Fibroblast of gingiva (primary cell): Measurements from ENCODE around the gene LPP.
A peak's percentile ranks its signal among the peaks of the same experiment; 100 is the strongest.

Experiments
- DNase-seq: peaks from one replicate; pipeline ENCODE4 v3.0.0-alpha.2; 2011; ENCODE audit warnings: low read depth

LPP gene

DNA sequence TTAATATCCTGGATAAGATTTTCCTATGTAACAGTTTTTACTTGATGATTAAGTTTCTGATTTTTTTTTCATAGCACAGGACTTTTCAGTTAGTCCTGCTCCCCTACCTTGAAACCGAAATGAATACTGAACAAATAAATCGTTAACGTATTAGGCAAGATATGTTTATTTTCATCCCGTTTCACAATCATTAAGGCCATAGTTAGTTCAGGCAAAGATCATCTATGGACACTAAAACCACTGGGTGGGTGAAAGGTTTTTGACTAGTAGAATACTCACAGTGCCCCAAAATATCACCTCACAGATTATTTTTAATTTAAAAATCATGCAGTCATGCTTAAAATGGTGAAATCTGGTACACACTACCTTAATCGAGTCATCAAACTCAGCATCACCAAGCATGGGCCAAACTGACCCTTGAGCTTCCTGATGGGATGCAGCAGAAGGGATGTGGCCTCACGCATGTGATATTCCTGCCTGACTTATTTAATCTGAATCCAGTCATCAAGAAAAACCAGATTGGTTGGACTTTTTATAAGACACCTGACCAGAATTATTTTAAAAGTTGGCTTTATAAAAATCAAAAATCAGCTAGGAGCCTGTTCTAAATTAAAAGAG lies 365.0 kb downstream of the LPP start:
- peak; percentile 54 for DNase-seq

DNA sequence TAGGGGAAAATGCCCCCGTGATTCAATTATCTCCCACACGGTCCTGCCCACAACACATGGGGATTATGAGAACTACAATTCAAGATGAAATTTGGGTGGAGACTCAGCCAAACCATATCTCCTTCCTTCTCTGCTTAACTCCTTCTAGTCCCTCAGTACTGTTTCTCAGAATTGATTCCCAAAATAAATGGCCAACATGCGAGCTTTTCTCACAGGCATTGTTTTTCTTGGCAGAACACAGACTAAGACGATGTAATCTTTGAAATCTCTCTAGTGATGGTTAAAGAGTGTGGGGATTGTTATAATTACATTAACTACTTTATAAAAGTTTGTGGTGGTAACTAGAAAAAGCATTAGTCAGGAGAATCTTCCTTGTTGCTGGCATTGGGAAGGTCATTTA lies 366.5 kb downstream of the LPP start:
- DNase-seq = no peak

DNA sequence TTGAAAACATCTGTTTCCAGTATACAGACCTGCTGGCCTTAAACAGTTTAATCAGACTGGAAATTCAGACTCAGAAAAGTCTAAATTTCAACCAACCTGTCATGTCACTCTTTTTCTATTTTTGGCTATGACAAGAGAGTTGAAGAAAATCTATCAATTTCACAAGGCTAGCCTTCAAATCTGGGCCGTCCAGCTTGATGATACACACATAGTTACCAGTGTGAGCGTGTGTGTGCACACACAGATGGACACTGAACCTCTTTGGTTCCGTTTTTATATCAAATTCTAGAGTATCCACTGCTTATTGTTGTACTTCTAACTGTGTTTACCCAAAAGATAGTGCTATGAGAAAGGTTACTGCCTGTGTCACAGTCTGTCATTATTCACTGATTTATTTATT lies 368.2 kb downstream of the LPP start:
- DNase-seq = no peak

DNA sequence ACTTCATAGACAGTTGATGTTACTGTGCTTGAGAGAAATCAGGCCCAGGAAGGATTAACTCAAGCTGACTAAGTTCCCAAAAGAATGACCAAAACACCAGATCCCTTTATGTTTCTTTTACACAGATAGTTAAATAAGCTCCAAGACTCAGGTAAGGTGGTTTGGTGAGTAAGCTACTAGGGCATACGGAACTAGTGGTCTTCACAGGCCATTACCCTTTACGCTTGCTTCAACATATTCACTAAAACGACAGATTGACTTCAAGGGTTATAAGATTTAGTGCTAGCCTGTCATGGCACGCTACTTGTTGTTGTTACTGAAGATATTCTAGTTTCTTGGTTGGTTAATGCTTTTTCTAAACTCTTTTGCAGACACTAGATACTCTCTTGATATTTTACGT lies 369.3 kb downstream of the LPP start:
- no peak for DNase-seq

DNA sequence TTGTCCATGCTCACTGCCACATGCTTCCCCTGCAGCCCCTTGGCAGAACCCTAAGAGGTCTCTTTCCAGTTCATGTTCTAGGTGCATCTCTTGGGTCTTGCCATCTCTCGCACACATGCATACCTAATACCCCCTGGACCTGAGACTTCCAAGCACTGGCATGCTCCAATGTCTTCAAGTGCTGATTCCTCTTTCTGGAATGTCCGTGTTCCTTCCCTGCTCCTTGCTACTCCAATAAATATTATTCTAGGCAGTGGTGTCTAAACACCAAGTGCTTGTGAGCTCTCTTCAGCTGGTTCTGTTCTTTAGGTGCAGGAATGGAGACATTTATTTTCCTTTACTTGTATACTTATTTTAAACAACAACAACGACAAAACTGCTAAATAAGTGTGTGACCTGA lies 370.1 kb downstream of the LPP start:
- DNase-seq = no peak

DNA sequence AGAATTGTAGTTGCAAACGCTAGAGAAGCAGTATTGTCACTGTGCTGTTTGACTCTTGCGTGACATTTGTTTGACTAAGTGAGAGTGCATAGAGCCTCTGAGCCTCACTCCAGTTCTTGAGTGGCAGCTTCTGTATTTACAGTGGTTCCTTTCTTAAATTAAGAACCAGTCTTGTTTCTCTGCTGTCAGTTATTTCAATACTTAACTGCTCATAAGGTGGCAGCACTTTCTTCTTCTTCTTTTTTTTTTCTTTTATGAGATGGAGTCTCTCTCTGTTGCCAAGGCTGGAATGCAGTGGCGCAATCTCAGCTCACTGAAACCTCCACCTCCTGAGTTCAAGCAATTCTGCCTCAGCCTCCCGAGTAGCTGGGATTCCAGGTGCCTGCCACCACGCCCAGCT lies 372.1 kb downstream of the LPP start:
- DNase-seq = peak; percentile 47

DNA sequence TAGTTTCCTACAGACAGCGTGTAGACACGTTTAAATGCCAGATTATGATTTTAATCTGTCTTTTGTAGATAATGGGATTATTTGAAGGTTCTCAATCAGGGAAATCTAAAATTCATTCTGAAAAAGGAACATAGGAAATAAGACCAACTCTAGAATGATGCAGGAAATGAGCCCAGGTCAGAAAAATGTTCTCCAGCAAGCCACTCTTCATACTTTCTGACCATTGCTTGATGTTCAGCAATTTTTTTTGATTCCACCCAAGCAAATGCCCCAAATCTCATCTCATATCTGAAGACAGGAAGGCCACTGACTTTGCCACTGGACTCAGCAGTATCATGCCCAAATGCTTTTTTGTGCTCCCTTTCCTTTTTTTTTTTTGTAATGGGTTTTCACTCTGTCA lies 373.4 kb downstream of the LPP start:
- no peak for DNase-seq

DNA sequence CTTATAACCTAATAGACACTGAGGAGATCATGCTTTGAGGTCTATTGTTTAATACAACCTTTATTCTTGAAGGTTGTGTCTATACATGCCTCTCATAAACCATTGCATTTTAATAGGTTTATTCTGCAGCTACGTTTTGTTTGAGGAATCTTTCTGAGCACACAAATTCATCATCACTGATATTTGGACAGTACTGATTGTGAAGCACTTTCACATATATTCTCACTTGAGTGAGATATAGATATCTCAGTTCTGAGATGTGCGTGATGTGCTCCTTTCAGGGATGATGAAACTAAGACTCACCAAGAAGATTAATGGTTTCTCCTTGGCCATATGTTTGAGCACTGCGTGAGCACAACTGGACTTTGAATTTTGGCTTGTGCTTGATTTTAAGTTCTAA lies 374.4 kb downstream of the LPP start:
- DNase-seq = no peak

DNA sequence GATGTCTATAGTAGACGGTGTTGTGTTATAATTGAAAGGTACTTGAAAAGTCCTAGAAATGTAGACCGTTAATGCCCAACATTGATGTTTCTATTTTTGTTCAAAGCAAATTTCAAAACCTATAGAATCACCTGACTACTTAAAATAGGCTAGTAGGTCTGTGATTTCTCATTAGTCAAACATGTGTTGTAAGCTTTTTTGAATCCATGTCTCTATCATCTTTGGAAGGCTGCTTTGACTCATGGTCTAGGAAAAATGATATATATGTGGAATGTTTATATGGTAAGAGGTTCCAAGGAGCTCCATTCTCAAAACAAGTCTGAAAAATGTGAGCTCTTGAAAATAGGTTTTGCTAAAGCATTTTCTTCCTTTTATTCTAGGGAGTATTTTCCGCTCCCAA lies 375.3 kb downstream of the LPP start:
- no peak for DNase-seq

DNA sequence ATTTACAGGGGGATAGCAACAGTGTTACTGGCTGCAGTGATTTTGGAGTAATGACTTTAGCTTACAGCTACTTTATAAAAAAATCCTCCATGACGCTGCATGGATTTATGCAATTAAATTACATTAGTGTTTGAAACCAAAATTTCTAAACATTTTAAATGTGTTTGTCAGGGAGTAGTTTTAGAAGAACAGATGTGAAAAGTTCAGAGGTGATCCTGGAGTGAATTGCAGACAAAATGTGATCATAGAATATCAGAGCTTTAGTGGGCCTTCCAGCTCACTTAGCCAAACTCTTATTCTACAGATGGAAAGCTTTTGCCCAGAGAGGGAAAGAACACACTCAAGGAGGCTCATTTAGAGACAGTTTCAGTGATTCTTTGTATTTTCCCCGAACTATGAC lies 376.3 kb downstream of the LPP start:
- no peak for DNase-seq

DNA sequence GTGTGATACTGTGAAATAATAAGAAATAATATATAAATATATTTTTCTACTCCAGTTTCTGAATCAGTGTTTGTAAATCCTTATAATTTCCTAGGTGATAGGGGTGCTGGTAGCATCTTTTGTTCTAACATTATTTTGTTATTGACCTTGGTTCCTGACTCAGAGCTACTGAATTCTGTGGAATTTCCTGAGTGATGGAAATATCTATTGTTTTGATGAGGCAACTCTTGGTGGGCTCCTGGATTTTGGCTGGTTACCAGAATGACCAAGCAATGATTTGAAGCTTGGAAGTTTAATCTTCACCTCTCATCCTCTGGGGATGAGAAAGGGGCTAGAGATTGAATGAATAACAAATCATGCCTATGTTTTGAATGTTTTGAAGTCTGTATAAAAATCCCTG lies 377.3 kb downstream of the LPP start:
- no peak for DNase-seq

DNA sequence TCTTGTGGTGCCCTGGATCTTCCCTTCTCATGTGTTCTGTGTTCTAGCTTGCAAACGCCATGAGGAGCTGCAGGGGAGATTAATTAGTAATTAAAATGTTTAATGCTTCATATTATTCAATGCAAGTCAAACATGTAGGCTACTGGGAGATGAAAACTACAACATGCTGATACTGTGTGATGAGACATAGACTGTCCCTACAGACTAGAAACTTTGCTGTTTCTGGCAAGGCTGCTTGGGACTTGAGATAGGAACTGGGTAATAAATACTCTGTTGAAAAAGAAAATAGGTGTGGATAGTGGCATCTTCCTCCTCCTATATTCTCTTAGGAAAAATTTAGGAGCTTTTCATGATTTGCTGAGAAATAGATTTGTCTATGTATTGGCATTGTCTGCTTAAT lies 379.2 kb downstream of the LPP start:
- no peak for DNase-seq

DNA sequence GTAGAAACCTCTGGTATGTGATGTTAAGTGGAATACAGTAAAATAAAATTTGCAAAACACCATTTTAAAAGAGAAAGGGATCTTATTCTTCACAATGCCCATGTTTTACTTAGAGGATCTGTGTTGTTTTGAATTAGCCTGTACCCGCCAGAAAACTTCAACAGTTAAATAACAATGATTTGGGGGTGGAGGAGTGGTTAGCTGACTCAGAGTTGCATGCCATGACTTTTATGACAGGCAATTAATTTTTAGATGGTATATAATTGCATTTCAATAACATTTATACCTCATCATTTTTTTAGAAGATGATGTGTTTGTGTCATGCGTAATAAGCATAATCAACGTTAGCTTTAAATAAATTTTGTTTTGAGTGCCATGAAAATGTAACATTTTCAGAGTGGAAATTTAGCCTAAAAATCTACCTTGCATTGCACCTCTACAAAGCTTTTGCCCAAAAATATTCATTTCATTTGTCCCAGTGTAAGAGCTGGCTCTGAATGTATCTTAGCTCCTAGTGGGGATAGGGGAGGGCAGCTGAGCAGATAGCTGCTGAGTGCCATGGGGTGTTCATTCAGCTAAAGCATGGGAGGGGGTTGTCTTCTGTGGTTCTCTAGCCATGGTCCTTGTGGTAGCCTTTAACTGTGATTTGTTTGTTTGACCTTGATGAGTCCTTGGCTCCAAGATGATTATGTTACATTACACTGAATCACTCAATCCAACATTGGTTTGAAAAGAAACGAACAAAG lies 379.8 kb downstream of the LPP start:
- no peak for DNase-seq

DNA sequence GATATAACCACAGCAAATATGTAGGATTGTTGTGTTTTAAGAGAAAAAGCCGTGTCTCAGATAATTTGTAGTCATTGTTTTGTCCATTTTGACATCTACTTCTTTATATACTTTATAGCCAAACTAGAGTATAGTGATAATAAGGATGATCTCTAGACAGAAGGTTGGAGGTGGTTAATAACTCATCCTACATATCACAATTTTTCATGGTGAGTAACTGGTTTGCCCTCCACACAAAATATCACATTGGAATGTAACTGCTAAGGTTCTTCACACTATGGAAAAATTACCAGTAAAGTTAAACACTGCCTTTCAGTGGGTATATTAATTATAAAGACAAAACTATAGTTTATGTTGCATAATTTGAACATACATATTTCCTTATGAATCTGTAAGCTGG lies 380.7 kb downstream of the LPP start:
- no peak for DNase-seq

DNA sequence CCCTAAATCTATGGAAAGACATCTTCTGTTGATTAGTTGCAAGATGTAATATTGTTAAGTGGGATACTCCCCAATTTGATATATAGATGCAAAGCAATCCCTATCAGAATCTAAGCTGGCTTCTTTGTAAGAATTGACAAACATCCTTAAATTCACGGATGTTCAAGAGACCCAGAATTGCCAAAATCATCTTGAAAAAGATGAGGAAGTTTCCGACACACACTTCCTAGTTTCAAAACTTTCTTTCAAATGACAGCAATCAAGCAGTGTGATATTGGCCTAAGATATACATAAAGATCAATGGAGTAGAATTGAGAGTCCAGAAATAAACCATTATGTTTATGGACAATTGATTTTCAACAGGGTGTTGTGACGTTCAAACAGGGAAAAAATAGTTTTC lies 383.6 kb downstream of the LPP start:
- DNase-seq = no peak

DNA sequence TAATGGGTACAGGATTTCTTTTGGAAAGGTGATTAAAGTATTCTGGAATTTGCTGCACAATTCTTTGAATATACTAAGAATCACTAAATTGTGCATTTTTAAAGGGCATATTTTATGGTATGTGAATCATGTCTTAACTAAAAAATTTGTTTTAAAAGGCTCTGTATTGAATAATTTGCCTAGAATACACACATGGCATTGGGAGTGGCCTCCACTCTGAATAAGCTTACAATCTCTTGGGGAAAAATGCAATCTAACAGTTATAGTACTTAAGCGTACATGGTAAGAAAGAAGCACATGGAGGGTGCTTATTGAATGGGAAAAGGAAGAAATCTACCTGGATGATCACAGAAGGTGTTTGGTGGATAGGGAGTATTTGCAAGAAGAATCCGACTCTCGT lies 385.1 kb downstream of the LPP start:
- no peak for DNase-seq

DNA sequence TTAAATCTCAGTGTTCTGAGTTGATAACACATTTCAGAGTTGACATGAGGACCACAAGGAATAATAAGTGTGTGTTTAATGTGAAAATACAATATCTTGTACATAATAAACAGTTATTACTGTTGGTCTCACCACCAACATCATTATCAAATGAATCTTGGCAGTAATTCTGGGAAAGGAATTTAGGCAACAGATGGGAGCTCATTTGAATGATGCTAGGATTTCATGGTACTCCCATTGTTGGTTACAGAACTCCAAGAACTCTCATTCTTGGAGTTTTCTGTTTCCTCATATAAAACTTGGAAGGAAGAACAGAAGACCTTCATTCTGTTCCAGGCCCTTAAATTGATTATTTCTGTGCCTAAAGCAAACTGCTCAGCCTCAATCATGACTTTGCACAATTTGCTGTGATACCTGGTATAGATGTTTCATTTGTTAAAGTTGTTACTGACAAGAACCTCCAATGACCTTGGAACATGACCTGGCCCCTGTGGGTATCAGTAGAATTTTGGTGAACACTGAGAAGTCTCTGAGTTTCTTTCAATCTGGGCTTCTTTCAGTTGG lies 385.8 kb downstream of the LPP start:
- DNase-seq = no peak

DNA sequence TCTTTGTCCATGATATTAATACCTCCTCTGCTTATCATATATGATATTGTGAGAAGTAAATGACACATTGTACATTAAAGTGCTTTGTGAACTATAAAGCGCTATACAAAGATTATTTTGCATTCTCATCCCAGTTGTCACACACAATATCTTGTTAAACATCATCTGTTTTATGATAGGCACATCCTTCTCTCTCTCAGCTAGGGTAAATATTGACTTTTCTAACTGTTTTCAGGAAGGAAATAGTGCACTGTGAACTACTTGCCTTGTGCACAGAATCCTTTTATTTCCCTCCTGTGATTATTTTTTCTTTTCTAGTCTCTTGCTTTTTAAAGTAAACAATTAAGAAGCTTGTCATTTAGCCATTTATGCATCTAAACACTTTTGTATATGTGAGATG lies 388.2 kb downstream of the LPP start:
- no peak for DNase-seq

DNA sequence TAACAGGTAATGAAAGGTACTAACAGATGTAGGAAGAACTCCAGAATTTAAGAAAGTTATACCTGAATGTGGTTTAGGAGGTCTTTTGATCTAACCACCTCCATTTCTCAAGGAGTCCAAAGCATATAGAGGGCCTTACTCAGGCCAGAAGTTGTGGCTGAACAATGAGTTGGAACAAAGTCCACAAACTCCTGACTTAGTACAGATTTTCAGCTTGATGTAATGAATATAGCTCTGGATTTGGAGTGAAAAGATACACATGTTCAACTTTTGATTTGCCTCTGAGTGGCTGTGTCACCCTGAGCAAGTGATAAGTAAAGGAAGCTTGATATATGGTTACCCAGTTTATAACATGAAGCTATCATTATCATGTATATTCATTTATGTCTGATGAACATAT lies 390.1 kb downstream of the LPP start:
- no peak for DNase-seq

DNA sequence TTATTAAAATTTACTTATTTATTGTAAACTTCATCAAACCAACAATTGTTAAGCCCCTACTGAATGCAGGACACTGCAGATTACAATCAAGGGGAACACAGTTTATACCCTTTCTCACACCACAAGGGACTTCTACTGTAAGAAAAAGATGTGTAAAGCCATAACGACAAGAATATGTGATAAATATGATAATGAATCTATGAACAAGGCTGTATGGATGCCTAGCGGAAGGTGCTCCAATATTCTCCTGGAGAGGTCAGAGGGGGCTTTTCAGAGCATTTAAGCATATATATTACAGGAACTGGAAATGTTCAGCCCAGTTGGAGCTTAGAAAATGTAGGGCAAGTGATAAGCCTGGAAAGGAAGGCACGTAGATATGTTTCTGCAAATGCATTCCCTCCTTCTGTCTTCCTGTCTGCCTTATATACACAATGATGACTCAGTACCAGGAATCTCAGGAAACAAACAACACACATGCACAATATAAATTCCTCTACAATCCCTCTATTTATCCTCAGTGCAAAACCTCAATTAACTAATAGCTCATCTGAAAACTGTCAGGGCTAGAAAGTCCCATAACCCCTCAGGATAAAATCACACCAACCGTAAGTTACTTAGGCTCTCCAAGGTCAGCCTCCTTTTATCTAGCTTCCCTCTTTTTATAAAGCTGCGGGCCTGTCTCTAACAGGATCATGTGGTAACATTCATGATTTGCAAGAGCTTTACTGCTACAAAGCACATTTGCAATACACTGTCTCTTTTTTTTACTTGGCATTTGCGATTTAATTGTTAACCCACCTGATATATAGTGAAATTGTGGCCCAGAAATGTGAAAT lies 393.1 kb downstream of the LPP start:
- peak; percentile 38 for DNase-seq

DNA sequence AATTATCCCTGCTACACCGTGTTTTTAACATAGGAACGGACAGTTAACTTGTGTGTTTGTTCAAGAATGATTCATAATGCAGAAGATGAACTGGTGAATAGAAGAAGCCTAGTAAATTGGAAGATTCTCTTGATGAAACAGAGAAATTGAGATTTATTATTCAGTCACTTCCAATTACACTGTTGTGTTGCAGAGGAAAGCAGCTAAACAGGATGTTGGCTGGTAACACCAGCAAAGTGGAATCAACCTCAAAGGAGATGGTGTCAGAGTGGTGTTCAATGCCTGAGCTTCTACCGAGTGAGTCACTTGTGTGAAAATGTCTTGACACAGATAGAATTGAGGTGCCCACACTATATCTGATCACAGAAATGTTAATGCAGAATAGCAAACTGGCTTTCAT lies 399.6 kb downstream of the LPP start:
- no peak for DNase-seq

DNA sequence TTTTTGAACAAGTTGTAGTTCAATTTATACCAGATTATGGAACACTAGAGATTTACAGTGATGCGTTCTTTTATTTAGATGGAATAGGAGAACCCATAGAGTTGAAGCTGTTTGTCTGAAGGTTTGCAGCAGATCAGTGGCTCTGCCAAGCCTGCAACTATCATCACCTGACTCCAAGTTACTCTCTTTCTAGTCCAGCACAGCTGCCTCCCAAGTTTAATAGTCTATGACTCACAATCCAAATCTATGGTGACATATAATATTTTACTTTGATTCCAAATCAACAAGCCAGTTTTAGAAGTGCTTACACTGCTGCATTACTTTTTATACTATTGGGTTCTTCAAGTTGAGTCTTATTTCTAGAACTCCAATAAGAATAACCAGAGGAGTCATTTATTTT lies 400.4 kb downstream of the LPP start:
- peak; percentile 38 for DNase-seq

DNA sequence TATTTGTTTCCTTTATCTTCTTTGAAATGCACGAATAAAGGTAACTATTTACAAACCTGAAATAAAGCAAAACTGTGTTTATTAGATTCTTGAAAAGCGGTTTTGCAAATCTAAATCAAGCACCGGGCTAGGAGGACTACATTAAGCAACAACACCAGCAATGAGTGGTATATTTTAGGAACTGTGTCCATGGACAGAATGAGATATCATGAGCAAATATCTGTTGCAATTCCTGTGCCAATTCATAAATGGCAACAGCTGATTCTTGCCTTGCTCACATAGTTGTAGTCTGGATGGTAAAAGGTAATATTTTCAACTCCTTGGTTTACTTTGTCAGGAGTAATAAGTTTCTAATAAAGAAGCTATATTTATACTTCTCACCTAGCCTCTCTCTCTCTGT lies 403.3 kb downstream of the LPP start:
- peak; percentile 49 for DNase-seq
